HCT116 (cell line): ENCODE data around the gene DDX3X. TPM values are rescaled to one million over a fixed set of nuclear protein-coding genes. Genes with fewer than 3 reads are reported as not detected.
A peak's percentile ranks its signal among the peaks of the same experiment; 100 is the strongest.

Experiments
- ATAC-seq: fragments of 200-7000 bp; cut with Tn5 transposase; 2 replicates; pipeline ENCODE4 v1.9.1; 2020; ENCODE audit warnings: mild to moderate bottlenecking, moderate library complexity
- BruUV-seq: library from RNA; stranded (reverse); fragments of 400-500 nt; replicated peaks from 2 replicates; lab custom pipeline; 2021; lab: Mats Ljungman, UMichigan
- CTCF ChIA-PET: fragments of 300-600 bp; sonication (Branson Sonifier 250); formaldehyde crosslinking; loops from one replicate; lab custom pipeline; 2021; ENCODE audit warnings: antibody characterized with exemption; lab: Charles Lee
- POLR2A ChIA-PET: fragments of 300-600, 350-600 bp; sonication (Branson Sonifier 250); formaldehyde crosslinking; loops from one replicate; lab custom pipeline; 2021; ENCODE audit warnings: antibody characterized with exemption; lab: Charles Lee
- RAD21 ChIA-PET, 2 experiments: fragments of 300-600 bp; sonication (Branson Sonifier 250); formaldehyde crosslinking; loops; one replicate each; lab custom pipeline; 2023; ENCODE audit warnings: low total read pairs in 2 of 2; ENCODE audit not compliant: uncharacterized antibody in 2 of 2, unreplicated experiment in 2 of 2, low non-redundant PET in 1 of 2; lab: Charles Lee
- DNase-seq: peaks from one replicate; pipeline ENCODE4 v3.0.0-alpha.2; 2010; ENCODE audit warnings: low read depth, low spot score
- H2AFZ ChIP-seq: fragments of 200-600 bp; shearing (Covaris generic), sonication (generic); 2 replicates; pipeline ENCODE4 v1.6.1; 2017; ENCODE audit warnings: low read depth, mixed run types, mixed read lengths, antibody characterized with exemption, low read length; ENCODE audit not compliant: poor library complexity, severe bottlenecking
- H3K27ac ChIP-seq: 2 replicates; pipeline ENCODE4 v1.5.1; 2012; ENCODE audit warnings: low read depth, low read length
- H3K27me3 ChIP-seq: fragments of 200-600 bp; sonication (generic); 2 replicates; pipeline ENCODE4 v1.6.1; 2016; ENCODE audit warnings: mixed run types, low read length, mixed read lengths; ENCODE audit not compliant: insufficient read depth
- H3K36me3 ChIP-seq, 2 experiments: fragments of 200-500 bp in 1 of 2; fragments of 200-600 bp in 1 of 2; sonication (Bioruptor generic) in 1 of 2; sonication (generic) in 1 of 2; 2 replicates each; pipeline versions ENCODE4 v1.5.1 to v1.6.1; 2014 to 2016; ENCODE audit warnings: low read length in 2 of 2, inconsistent platforms in 1 of 2, mixed read lengths in 1 of 2, mixed run types in 1 of 2; ENCODE audit not compliant: insufficient read depth in 2 of 2, control insufficient read depth in 1 of 2
- H3K4me1 ChIP-seq, 2 experiments: fragments of 200-600 bp in 1 of 2; sonication (generic) in 1 of 2; 2 replicates each; pipeline versions ENCODE4 v1.5.1 to v1.6.1; 2012 to 2017; ENCODE audit warnings: low read length in 2 of 2, inconsistent platforms in 1 of 2, mild to moderate bottlenecking in 1 of 2, mixed read lengths in 1 of 2, mixed run types in 1 of 2, moderate library complexity in 1 of 2; ENCODE audit not compliant: insufficient read depth in 2 of 2, control insufficient read depth in 1 of 2
- H3K4me2 ChIP-seq: fragments of 200-600 bp; sonication (generic); 2 replicates; pipeline ENCODE4 v1.6.1; 2017; ENCODE audit warnings: mixed run types, low read length, mixed read lengths
- H3K4me3 ChIP-seq, 2 experiments: fragments of 200-600 bp in 1 of 2; sonication (generic) in 1 of 2; replicated peaks in 1 of 2; 2 replicates each; pipeline ENCODE4 v1.5.1; 2011 to 2016; ENCODE audit warnings: low read length in 2 of 2, control low read depth in 1 of 2, low read depth in 1 of 2, mild to moderate bottlenecking in 1 of 2, mixed read lengths in 1 of 2, mixed run types in 1 of 2
- H3K79me2 ChIP-seq: fragments of 200-600 bp; sonication (generic); 2 replicates; pipeline ENCODE4 v1.6.1; 2017; ENCODE audit warnings: mild to moderate bottlenecking, mixed run types, low read length, moderate library complexity, mixed read lengths; ENCODE audit not compliant: insufficient read depth
- H3K9ac ChIP-seq: fragments of 200-600 bp; sonication (generic); 2 replicates; pipeline ENCODE4 v1.6.1; 2016; ENCODE audit warnings: low read length, mixed read lengths
- H3K9me2 ChIP-seq: fragments of 200-600 bp; sonication (generic), shearing (Covaris generic); 2 replicates; pipeline ENCODE4 v1.6.1; 2017; ENCODE audit warnings: mixed run types, mild to moderate bottlenecking, moderate library complexity; ENCODE audit not compliant: insufficient read depth
- H3K9me3 ChIP-seq, 2 experiments: fragments of 200-500 bp in 1 of 2; fragments of 200-600 bp in 1 of 2; sonication (Bioruptor generic) in 1 of 2; sonication (generic) in 1 of 2; 2 replicates each; pipeline ENCODE4 v1.6.1; 2014 to 2017; ENCODE audit warnings: low read length in 2 of 2, mixed read lengths in 2 of 2, inconsistent platforms in 1 of 2, low read depth in 1 of 2, mild to moderate bottlenecking in 1 of 2, mixed run types in 1 of 2, moderate library complexity in 1 of 2; ENCODE audit not compliant: control insufficient read depth in 1 of 2, insufficient read depth in 1 of 2
- H4K20me1 ChIP-seq: fragments of 200-600 bp; sonication (generic), shearing (Covaris generic); 2 replicates; pipeline ENCODE4 v1.6.1; 2017; ENCODE audit warnings: mixed run types, mild to moderate bottlenecking, moderate library complexity; ENCODE audit not compliant: insufficient read depth
- CBX3 ChIP-seq: IDR thresholded peaks from 2 replicates; pipeline ENCODE4 v1.6.1; 2012; ENCODE audit warnings: low read depth
- CEBPB ChIP-seq: IDR thresholded peaks from 2 replicates; pipeline ENCODE4 v1.6.1; 2012; ENCODE audit warnings: low read depth
- CTCF ChIP-seq, 3 experiments: fragments of 200-600 bp in 1 of 3; sonication (generic) in 1 of 3; IDR thresholded peaks in 2 of 3; conservative IDR thresholded peaks in 1 of 3; 2 replicates each; pipeline ENCODE4 v1.5.1; 2012 to 2017; ENCODE audit warnings: low read depth in 2 of 3, low read length in 2 of 3, antibody characterized with exemption in 1 of 3, borderline replicate concordance in 1 of 3, control low read depth in 1 of 3, mild to moderate bottlenecking in 1 of 3, mixed read lengths in 1 of 3, mixed run types in 1 of 3, moderate library complexity in 1 of 3; ENCODE audit not compliant: insufficient read depth in 1 of 3
- EGR1 ChIP-seq: IDR thresholded peaks from 2 replicates; pipeline ENCODE4 v1.6.1; 2012; ENCODE audit warnings: low read depth
- ELF1 ChIP-seq: IDR thresholded peaks from 2 replicates; pipeline ENCODE4 v1.6.1; 2012; ENCODE audit warnings: low read depth, borderline replicate concordance
- EZH2 ChIP-seq: fragments of 200-600 bp; sonication (generic); IDR thresholded peaks from 2 replicates; pipeline ENCODE4 v1.6.1; 2017; ENCODE audit warnings: antibody characterized with exemption, mixed run types
- FOSL1 ChIP-seq: IDR thresholded peaks from 2 replicates; pipeline ENCODE4 v1.6.1; 2012; ENCODE audit warnings: low read depth
- JUND ChIP-seq: IDR thresholded peaks from 2 replicates; pipeline ENCODE4 v1.6.1; 2012
- POLR2AphosphoS5 ChIP-seq: IDR thresholded peaks from 2 replicates; pipeline ENCODE4 v1.6.1; 2011; ENCODE audit warnings: mild to moderate bottlenecking, low read depth, low read length, moderate library complexity
- RAD21 ChIP-seq: IDR thresholded peaks from 2 replicates; pipeline ENCODE4 v1.6.1; 2012; ENCODE audit warnings: low read depth, mild to moderate bottlenecking
- REST ChIP-seq: IDR thresholded peaks from 2 replicates; pipeline ENCODE4 v1.6.1; 2012; ENCODE audit warnings: low read depth
- SP1 ChIP-seq: IDR thresholded peaks from 2 replicates; pipeline ENCODE4 v1.6.1; 2012; ENCODE audit warnings: low read depth
- SRF ChIP-seq: IDR thresholded peaks from 2 replicates; pipeline ENCODE4 v1.6.1; 2012; ENCODE audit warnings: low read depth
- TCF7L2 ChIP-seq: IDR thresholded peaks from 2 replicates; pipeline ENCODE4 v1.7.0; 2011; ENCODE audit warnings: borderline replicate concordance, inconsistent platforms; ENCODE audit not compliant: insufficient read depth, insufficient read length; ENCODE audit errors: extremely low read depth
- ZBTB33 ChIP-seq: IDR thresholded peaks from 2 replicates; pipeline ENCODE4 v1.6.1; 2011; ENCODE audit warnings: mild to moderate bottlenecking, low read length, moderate library complexity; ENCODE audit not compliant: insufficient replicate concordance; ENCODE audit errors: extremely low read depth
- ZFX ChIP-seq: fragments of 450-650 bp; IDR thresholded peaks from 2 replicates; pipeline ENCODE4 v1.6.1; 2017
- ZNF274 ChIP-seq: fragments of 200-500 bp; sonication (Bioruptor generic); IDR thresholded peaks from 2 replicates; pipeline ENCODE4 v1.6.1; 2014; ENCODE audit warnings: mild to moderate bottlenecking, low read depth, low read length, inconsistent platforms
- intact Hi-C: fragments of 100-400 bp; cut with micrococcal nuclease; formaldehyde crosslinking; loops from 2 replicates; pipeline ENCODE4 v1.10.0; 2022
- total RNA-seq: library from RNA; stranded (reverse); gene quantifications from one replicate; pipeline ENCODE4 v1.2.1, GENCODE V29; 2021; ENCODE audit not compliant: unreplicated experiment
- TF ChIP-seq, protein P1 (sequence below): IDR thresholded peaks from 2 replicates; pipeline ENCODE4 v1.6.1; 2012

Gene DDX3X
- total RNA-seq, 1 experiment from 2014 or later, result 253 TPM

DNA sequence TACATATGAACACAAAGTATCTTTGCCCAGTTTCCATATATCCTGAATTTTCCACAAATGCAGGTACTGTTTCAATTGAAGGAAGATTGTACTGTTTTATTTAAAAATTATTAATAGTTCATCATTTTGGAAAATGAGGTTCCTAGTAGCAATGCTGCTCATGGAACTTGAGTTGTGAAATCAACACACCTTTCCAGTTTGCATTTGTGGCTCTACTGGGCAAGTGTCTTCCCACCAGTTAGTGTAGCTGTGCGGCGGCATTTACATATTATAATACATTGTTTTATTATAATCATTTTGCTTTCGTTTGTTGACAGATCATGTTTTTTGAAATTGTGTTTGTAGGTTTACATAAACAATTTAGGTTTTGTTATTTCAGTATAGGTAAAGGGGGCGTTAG is 2.0 kb upstream of the DDX3X start:
- Histone ChIP-seq H4K20me1 (peaks cover 18% of the 10 kb centered on the region), H3K9me3 (no peaks in the 10 kb centered on the region), H3K27ac (peak overlapping the region; percentile 96), H3K36me3 (0 out of 4 replicates have a peak, but pooled peaks cover 0 to 8% of the 10 kb centered on the region in 2 experiments), H3K27me3 (no peaks in the 10 kb centered on the region), H2AFZ (no peak overlapping the region), H3K9ac (peak overlapping the region; percentile 99), H3K79me2 (peaks cover 33% of the 10 kb centered on the region), H3K9me2 (no peaks in the 10 kb centered on the region), H3K4me3 (peak overlapping the region; percentile 54 to 86), H3K4me2 (peak overlapping the region; percentile 89), H3K4me1 (peaks cover 10 to 44% of the 10 kb centered on the region in 2 experiments; a peak in 3 of 4 replicates)
- intact Hi-C loops, result loop anchor here (5.0 kb wide), 1 partner anchor 50 kb away; no protein-coding TSS in a partner anchor
- RAD21 ChIA-PET, result no interaction called here
- POLR2A ChIA-PET, result no interaction called here
- no peak for ATAC-seq
- BruUV-seq, result no TSS peak
- CTCF ChIA-PET, result no interaction called here
- no peak for DNase-seq
- TF ChIP-seq CTCF (IDR thresholded peaks at IDR 0.05 in 2 of 3, conservative IDR thresholded peaks at IDR 0.05 in 1 of 3; ENCODE audit: borderline replicate concordance in 1 of 3, insufficient read depth in 1 of 3, low read depth in 2 of 3, low read length in 2 of 3) (no peak), JUND (no peak), ELF1 (no peak), EZH2 (no peak), REST (no peak), ZFX (no peak), CEBPB (no peak), CBX3 (no peak), SP1 (no peak), ZNF274 (no peak), SRF (no peak), ZBTB33 (no peak), FOSL1 (no peak), RAD21 (no peak), TCF7L2 (no peak), EGR1 (no peak), POLR2AphosphoS5 (no peak)
- TF ChIP-seq, protein P1, sequence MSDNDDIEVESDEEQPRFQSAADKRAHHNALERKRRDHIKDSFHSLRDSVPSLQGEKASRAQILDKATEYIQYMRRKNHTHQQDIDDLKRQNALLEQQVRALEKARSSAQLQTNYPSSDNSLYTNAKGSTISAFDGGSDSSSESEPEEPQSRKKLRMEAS, result no peak
